Sigmoid colon (tissue), 4 donors: Measurements from ENCODE around the gene TMEM9B.

Experiments used
- POLR2AphosphoS5 ChIP-seq, 4 donors: sonication (generic); formaldehyde crosslinking; IDR thresholded peaks; one replicate each; pipeline ENCODE4 v1.6.1; 2017; ENCODE audit warnings: antibody characterized with exemption in 4 of 4
- TF ChIP-seq, protein P1 (sequence below), 4 experiments: fragments of 450-650 bp in 3 of 4; fragments of 200-600 bp in 1 of 4; IDR thresholded peaks; one replicate each; pipeline ENCODE4 v1.5.1; 2016 to 2019; ENCODE audit warnings: antibody characterized with exemption in 4 of 4, mild to moderate bottlenecking in 3 of 4, moderate library complexity in 2 of 4

DNA sequence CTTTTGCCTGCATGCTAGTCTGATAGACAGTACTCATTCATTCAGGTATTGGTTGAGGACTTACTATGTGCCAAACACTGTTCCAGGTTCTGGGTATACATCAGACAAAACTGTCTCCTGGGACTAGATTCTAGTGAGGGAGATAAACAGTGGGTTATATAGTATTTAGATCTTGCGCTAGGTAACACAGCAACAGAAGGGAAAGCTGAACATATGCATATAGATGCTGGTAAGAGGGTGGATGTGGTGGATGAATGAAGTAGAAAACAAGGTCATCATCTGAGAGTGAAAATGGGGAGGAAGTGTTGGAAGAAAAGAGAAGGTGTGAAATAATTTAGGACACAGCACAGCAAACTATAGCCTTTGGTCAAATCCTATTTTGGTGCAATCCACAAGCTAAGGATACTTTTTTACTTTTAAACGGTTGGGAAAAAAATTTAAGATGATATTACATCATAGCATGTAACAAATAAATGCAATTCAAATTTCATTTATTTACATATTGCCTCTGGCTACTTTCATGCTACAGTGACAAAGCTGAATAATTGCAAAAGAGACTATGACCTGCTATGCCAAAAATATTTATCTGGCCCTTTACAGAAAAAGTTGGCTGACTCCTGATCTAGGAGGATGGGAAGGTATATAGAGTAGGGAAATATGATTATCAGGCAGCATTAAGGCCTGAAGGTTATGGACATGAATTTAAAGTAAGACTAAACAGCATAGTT lies 7.1 kb upstream of the TMEM9B start:
- TF ChIP-seq, protein P1, sequence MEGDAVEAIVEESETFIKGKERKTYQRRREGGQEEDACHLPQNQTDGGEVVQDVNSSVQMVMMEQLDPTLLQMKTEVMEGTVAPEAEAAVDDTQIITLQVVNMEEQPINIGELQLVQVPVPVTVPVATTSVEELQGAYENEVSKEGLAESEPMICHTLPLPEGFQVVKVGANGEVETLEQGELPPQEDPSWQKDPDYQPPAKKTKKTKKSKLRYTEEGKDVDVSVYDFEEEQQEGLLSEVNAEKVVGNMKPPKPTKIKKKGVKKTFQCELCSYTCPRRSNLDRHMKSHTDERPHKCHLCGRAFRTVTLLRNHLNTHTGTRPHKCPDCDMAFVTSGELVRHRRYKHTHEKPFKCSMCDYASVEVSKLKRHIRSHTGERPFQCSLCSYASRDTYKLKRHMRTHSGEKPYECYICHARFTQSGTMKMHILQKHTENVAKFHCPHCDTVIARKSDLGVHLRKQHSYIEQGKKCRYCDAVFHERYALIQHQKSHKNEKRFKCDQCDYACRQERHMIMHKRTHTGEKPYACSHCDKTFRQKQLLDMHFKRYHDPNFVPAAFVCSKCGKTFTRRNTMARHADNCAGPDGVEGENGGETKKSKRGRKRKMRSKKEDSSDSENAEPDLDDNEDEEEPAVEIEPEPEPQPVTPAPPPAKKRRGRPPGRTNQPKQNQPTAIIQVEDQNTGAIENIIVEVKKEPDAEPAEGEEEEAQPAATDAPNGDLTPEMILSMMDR (IDR thresholded peaks at IDR 0.05): no peak
- TF ChIP-seq POLR2AphosphoS5 (IDR thresholded peaks at IDR 0.05): no peak
